ENCODE data around the gene NEGR1. TPM values are rescaled to one million over a fixed set of nuclear protein-coding genes. Genes with fewer than 3 reads are reported as not detected.

Gene NEGR1
- total RNA-seq, 1 experiment from 2014 or later: 0.44 TPM

DNA sequence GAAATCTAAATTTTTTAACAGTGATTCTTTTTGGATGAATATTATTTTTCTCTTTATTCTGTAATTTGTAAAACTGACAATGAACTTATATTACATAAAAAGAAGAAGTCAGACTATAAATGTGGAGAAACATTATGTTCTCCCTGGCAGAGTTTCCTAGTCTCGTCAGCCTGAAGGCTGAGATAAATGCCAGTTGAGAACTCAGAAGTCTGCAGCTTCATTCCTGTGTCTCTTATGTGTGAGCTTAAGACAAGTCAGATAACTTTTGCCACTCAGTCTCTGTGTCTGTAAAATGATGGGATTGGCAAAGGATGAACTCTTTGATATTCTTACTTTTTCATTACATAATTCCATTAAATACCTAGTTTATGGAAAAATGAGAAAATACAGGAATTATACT, 632.7 kb downstream of the NEGR1 start:
- TF ChIP-seq, protein P1, sequence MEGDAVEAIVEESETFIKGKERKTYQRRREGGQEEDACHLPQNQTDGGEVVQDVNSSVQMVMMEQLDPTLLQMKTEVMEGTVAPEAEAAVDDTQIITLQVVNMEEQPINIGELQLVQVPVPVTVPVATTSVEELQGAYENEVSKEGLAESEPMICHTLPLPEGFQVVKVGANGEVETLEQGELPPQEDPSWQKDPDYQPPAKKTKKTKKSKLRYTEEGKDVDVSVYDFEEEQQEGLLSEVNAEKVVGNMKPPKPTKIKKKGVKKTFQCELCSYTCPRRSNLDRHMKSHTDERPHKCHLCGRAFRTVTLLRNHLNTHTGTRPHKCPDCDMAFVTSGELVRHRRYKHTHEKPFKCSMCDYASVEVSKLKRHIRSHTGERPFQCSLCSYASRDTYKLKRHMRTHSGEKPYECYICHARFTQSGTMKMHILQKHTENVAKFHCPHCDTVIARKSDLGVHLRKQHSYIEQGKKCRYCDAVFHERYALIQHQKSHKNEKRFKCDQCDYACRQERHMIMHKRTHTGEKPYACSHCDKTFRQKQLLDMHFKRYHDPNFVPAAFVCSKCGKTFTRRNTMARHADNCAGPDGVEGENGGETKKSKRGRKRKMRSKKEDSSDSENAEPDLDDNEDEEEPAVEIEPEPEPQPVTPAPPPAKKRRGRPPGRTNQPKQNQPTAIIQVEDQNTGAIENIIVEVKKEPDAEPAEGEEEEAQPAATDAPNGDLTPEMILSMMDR (conservative IDR thresholded peaks at IDR 0.05): no peak
- no peak for TF ChIP-seq EZH2 (IDR thresholded peaks at IDR 0.05; ENCODE audit: low read depth)
- Histone ChIP-seq H3K36me3 (ENCODE audit: low read depth) (no peaks in the 10 kb centered on the region), H3K27me3 (ENCODE audit: insufficient read depth, low read depth) (no peaks in the 10 kb centered on the region), H3K79me2 (ENCODE audit: low read depth) (no peaks in the 10 kb centered on the region), H3K9me3 (ENCODE audit: insufficient read depth, low read depth) (no peaks in the 10 kb centered on the region), H3K9me2 (ENCODE audit: insufficient read depth) (no peaks in the 10 kb centered on the region), H3K4me2 (no peak overlapping the region), H3K4me1 (replicated peaks; ENCODE audit: insufficient read depth) (no peaks in the 10 kb centered on the region), H4K20me1 (ENCODE audit: insufficient read depth) (no peaks in the 10 kb centered on the region), H3K4me3 (no peak overlapping the region), H3K27ac (no peak overlapping the region), H2AFZ (no peak overlapping the region), H3F3A (ENCODE audit: insufficient read depth, low read depth) (no peaks in the 10 kb centered on the region)
- no peak for DNase-seq
- no TSS peak for BruUV-seq (replicated peaks)
- POLR2A ChIA-PET (ENCODE audit: unreplicated experiment): interaction anchor here (0.7 kb wide), 1 partner anchor 752 kb away, joined by 3 read pairs; no protein-coding TSS in a partner anchor
- CTCF ChIA-PET: no interaction called here
- intact Hi-C loops (cut with micrococcal nuclease; ENCODE audit: unreplicated experiment): no loop called here

DNA sequence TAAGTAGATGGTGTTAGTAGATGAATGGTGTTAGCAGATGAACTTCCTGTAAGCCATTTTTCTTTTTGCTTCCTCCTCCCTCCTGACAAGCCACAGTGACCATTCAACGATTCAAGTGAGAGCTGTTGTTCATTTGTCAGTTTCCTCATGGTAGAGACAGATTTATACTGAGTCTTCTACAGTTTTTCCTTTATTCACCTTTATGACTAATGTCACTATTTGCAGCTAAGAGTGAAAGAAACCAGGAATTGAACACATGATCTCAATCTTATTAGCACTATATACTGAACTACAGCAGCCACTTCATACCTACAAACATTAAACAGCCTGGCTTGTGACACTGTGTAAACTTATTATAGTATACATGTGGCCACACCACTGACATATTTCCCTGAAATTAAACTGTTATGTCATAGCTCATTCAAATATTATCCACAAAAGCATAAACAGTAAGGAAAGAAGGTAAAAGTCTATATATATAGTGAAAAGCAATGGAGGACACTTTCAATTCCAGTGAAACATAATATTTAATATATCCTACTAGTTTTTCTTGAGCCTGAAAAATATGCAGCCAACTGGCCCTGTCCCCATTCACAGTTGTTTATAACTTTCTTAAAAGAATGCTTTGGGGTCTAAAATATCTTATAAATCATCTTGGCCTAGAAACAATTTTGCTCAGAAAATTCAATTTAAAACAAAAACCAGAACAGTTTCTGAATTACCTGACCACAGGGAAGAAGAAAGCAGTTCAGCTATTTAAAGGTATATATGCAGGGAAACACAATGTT, 634.6 kb downstream of the NEGR1 start:
- Histone ChIP-seq H4K20me1 (ENCODE audit: insufficient read depth) (no peaks in the 10 kb centered on the region), H3K27ac (no peak overlapping the region), H3K4me3 (no peak overlapping the region), H3K36me3 (ENCODE audit: low read depth) (no peaks in the 10 kb centered on the region), H3K4me2 (no peak overlapping the region), H3F3A (ENCODE audit: insufficient read depth, low read depth) (no peaks in the 10 kb centered on the region), H2AFZ (no peak overlapping the region), H3K27me3 (ENCODE audit: insufficient read depth, low read depth) (no peaks in the 10 kb centered on the region), H3K4me1 (replicated peaks; ENCODE audit: insufficient read depth) (no peaks in the 10 kb centered on the region), H3K79me2 (ENCODE audit: low read depth) (no peaks in the 10 kb centered on the region), H3K9me3 (ENCODE audit: insufficient read depth, low read depth) (no peaks in the 10 kb centered on the region), H3K9me2 (ENCODE audit: insufficient read depth) (no peaks in the 10 kb centered on the region)
- CTCF ChIA-PET: no interaction called here
- POLR2A ChIA-PET (ENCODE audit: unreplicated experiment): no interaction called here
- DNase-seq: no peak
- TF ChIP-seq EZH2 (IDR thresholded peaks at IDR 0.05; ENCODE audit: low read depth): no peak
- TF ChIP-seq, protein P1 (conservative IDR thresholded peaks at IDR 0.05): no peak
- BruUV-seq (replicated peaks): no TSS peak
- intact Hi-C loops (cut with micrococcal nuclease; ENCODE audit: unreplicated experiment): no loop called here

DNA sequence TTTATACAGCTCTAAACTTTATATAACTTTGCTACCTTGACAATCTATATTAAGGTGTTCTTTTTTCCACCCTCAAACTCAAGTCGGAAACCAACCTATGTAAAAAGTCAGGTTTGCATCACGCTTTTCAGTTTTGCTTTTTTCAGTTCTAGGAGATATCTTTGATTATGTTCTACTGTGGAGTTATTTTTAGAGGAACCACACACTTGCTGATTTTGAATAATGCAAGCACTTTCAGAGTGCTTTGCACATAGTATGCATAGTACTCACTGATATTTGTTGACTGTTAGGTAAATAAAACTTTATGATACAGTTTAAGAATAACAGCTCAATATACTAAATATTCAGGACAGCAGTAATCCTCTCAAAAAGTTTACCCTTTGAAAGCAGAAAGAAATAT, 637.3 kb downstream of the NEGR1 start:
- H3K9me3 ChIP-seq (ENCODE audit: insufficient read depth, low read depth): no peaks in the 10 kb centered on the region
- H3K4me1 ChIP-seq (replicated peaks; ENCODE audit: insufficient read depth): no peaks in the 10 kb centered on the region
- no peaks in the 10 kb centered on the region for H4K20me1 ChIP-seq (ENCODE audit: insufficient read depth)
- ChIA-PET CTCF (no interaction called here), POLR2A (ENCODE audit: unreplicated experiment) (no interaction called here)
- no peaks in the 10 kb centered on the region for H3K79me2 ChIP-seq (ENCODE audit: low read depth)
- H3K27ac ChIP-seq: no peak overlapping the region
- no peaks in the 10 kb centered on the region for H3K9me2 ChIP-seq (ENCODE audit: insufficient read depth)
- H3K36me3 ChIP-seq (ENCODE audit: low read depth): no peaks in the 10 kb centered on the region
- no TSS peak for BruUV-seq (replicated peaks)
- DNase-seq: no peak
- H3K27me3 ChIP-seq (ENCODE audit: insufficient read depth, low read depth): no peaks in the 10 kb centered on the region
- intact Hi-C loops (cut with micrococcal nuclease; ENCODE audit: unreplicated experiment): no loop called here
- H3K4me3 ChIP-seq: no peak overlapping the region
- TF ChIP-seq EZH2 (IDR thresholded peaks at IDR 0.05; ENCODE audit: low read depth): no peak
- TF ChIP-seq, protein P1 (conservative IDR thresholded peaks at IDR 0.05): no peak
- H2AFZ ChIP-seq: no peak overlapping the region
- H3F3A ChIP-seq (ENCODE audit: insufficient read depth, low read depth): no peaks in the 10 kb centered on the region
- H3K4me2 ChIP-seq: no peak overlapping the region

Data from PC-9 (cell line).